HCT116 (cell line): ENCODE results near the gene OGA. TPM values are rescaled to one million over a fixed set of nuclear protein-coding genes. Genes with fewer than 3 reads are reported as not detected.

ENCODE experiments used
- ATAC-seq: fragments of 200-7000 bp; cut with Tn5 transposase; 2 replicates; pipeline ENCODE4 v1.9.1; 2020; ENCODE audit warnings: mild to moderate bottlenecking, moderate library complexity
- BruUV-seq: library from RNA; stranded (reverse); fragments of 400-500 nt; replicated peaks from 2 replicates; lab custom pipeline; 2021; lab: Mats Ljungman, UMichigan
- CTCF ChIA-PET: fragments of 300-600 bp; sonication (Branson Sonifier 250); formaldehyde crosslinking; loops from one replicate; lab custom pipeline; 2021; ENCODE audit warnings: antibody characterized with exemption; lab: Charles Lee
- POLR2A ChIA-PET: fragments of 300-600, 350-600 bp; sonication (Branson Sonifier 250); formaldehyde crosslinking; loops from one replicate; lab custom pipeline; 2021; ENCODE audit warnings: antibody characterized with exemption; lab: Charles Lee
- RAD21 ChIA-PET, 2 experiments: fragments of 300-600 bp; sonication (Branson Sonifier 250); formaldehyde crosslinking; loops; one replicate each; lab custom pipeline; 2023; ENCODE audit warnings: low total read pairs in 2 of 2; ENCODE audit not compliant: uncharacterized antibody in 2 of 2, unreplicated experiment in 2 of 2, low non-redundant PET in 1 of 2; lab: Charles Lee
- DNase-seq: peaks from one replicate; pipeline ENCODE4 v3.0.0-alpha.2; 2010; ENCODE audit warnings: low read depth, low spot score
- H2AFZ ChIP-seq: fragments of 200-600 bp; shearing (Covaris generic), sonication (generic); 2 replicates; pipeline ENCODE4 v1.6.1; 2017; ENCODE audit warnings: low read depth, mixed run types, mixed read lengths, antibody characterized with exemption, low read length; ENCODE audit not compliant: poor library complexity, severe bottlenecking
- H3K27ac ChIP-seq: 2 replicates; pipeline ENCODE4 v1.5.1; 2012; ENCODE audit warnings: low read depth, low read length
- H3K27me3 ChIP-seq: fragments of 200-600 bp; sonication (generic); 2 replicates; pipeline ENCODE4 v1.6.1; 2016; ENCODE audit warnings: mixed run types, low read length, mixed read lengths; ENCODE audit not compliant: insufficient read depth
- H3K36me3 ChIP-seq, 2 experiments: fragments of 200-500 bp in 1 of 2; fragments of 200-600 bp in 1 of 2; sonication (Bioruptor generic) in 1 of 2; sonication (generic) in 1 of 2; 2 replicates each; pipeline versions ENCODE4 v1.5.1 to v1.6.1; 2014 to 2016; ENCODE audit warnings: low read length in 2 of 2, inconsistent platforms in 1 of 2, mixed read lengths in 1 of 2, mixed run types in 1 of 2; ENCODE audit not compliant: insufficient read depth in 2 of 2, control insufficient read depth in 1 of 2
- H3K4me1 ChIP-seq, 2 experiments: fragments of 200-600 bp in 1 of 2; sonication (generic) in 1 of 2; 2 replicates each; pipeline versions ENCODE4 v1.5.1 to v1.6.1; 2012 to 2017; ENCODE audit warnings: low read length in 2 of 2, inconsistent platforms in 1 of 2, mild to moderate bottlenecking in 1 of 2, mixed read lengths in 1 of 2, mixed run types in 1 of 2, moderate library complexity in 1 of 2; ENCODE audit not compliant: insufficient read depth in 2 of 2, control insufficient read depth in 1 of 2
- H3K4me2 ChIP-seq: fragments of 200-600 bp; sonication (generic); 2 replicates; pipeline ENCODE4 v1.6.1; 2017; ENCODE audit warnings: mixed run types, low read length, mixed read lengths
- H3K4me3 ChIP-seq, 2 experiments: fragments of 200-600 bp in 1 of 2; sonication (generic) in 1 of 2; replicated peaks in 1 of 2; 2 replicates each; pipeline ENCODE4 v1.5.1; 2011 to 2016; ENCODE audit warnings: low read length in 2 of 2, control low read depth in 1 of 2, low read depth in 1 of 2, mild to moderate bottlenecking in 1 of 2, mixed read lengths in 1 of 2, mixed run types in 1 of 2
- H3K79me2 ChIP-seq: fragments of 200-600 bp; sonication (generic); 2 replicates; pipeline ENCODE4 v1.6.1; 2017; ENCODE audit warnings: mild to moderate bottlenecking, mixed run types, low read length, moderate library complexity, mixed read lengths; ENCODE audit not compliant: insufficient read depth
- H3K9ac ChIP-seq: fragments of 200-600 bp; sonication (generic); 2 replicates; pipeline ENCODE4 v1.6.1; 2016; ENCODE audit warnings: low read length, mixed read lengths
- H3K9me2 ChIP-seq: fragments of 200-600 bp; sonication (generic), shearing (Covaris generic); 2 replicates; pipeline ENCODE4 v1.6.1; 2017; ENCODE audit warnings: mixed run types, mild to moderate bottlenecking, moderate library complexity; ENCODE audit not compliant: insufficient read depth
- H3K9me3 ChIP-seq, 2 experiments: fragments of 200-500 bp in 1 of 2; fragments of 200-600 bp in 1 of 2; sonication (Bioruptor generic) in 1 of 2; sonication (generic) in 1 of 2; 2 replicates each; pipeline ENCODE4 v1.6.1; 2014 to 2017; ENCODE audit warnings: low read length in 2 of 2, mixed read lengths in 2 of 2, inconsistent platforms in 1 of 2, low read depth in 1 of 2, mild to moderate bottlenecking in 1 of 2, mixed run types in 1 of 2, moderate library complexity in 1 of 2; ENCODE audit not compliant: control insufficient read depth in 1 of 2, insufficient read depth in 1 of 2
- H4K20me1 ChIP-seq: fragments of 200-600 bp; sonication (generic), shearing (Covaris generic); 2 replicates; pipeline ENCODE4 v1.6.1; 2017; ENCODE audit warnings: mixed run types, mild to moderate bottlenecking, moderate library complexity; ENCODE audit not compliant: insufficient read depth
- ELF1 ChIP-seq: IDR thresholded peaks from 2 replicates; pipeline ENCODE4 v1.6.1; 2012; ENCODE audit warnings: low read depth, borderline replicate concordance
- EZH2 ChIP-seq: fragments of 200-600 bp; sonication (generic); IDR thresholded peaks from 2 replicates; pipeline ENCODE4 v1.6.1; 2017; ENCODE audit warnings: antibody characterized with exemption, mixed run types
- POLR2AphosphoS5 ChIP-seq: IDR thresholded peaks from 2 replicates; pipeline ENCODE4 v1.6.1; 2011; ENCODE audit warnings: mild to moderate bottlenecking, low read depth, low read length, moderate library complexity
- ZBTB33 ChIP-seq: IDR thresholded peaks from 2 replicates; pipeline ENCODE4 v1.6.1; 2011; ENCODE audit warnings: mild to moderate bottlenecking, low read length, moderate library complexity; ENCODE audit not compliant: insufficient replicate concordance; ENCODE audit errors: extremely low read depth
- intact Hi-C: fragments of 100-400 bp; cut with micrococcal nuclease; formaldehyde crosslinking; loops from 2 replicates; pipeline ENCODE4 v1.10.0; 2022
- total RNA-seq: library from RNA; stranded (reverse); gene quantifications from one replicate; pipeline ENCODE4 v1.2.1, GENCODE V29; 2021; ENCODE audit not compliant: unreplicated experiment
- TF ChIP-seq, protein P1 (sequence below): IDR thresholded peaks from 2 replicates; pipeline ENCODE4 v1.6.1; 2012

OGA gene
- total RNA-seq, 1 experiment from 2014 or later, result 127 TPM

- peaks cover 18 to 43% of the 10 kb centered on the region in 2 experiments for H3K4me1 ChIP-seq
- H3K27me3 ChIP-seq, result no peaks in the 10 kb centered on the region
- no peak for DNase-seq
- POLR2A ChIA-PET, result no interaction called here
- BruUV-seq, result TSS peak; percentile 41
- RAD21 ChIA-PET, result no interaction called here
- intact Hi-C loops, result no loop called here
- H3K9ac ChIP-seq, result peak overlapping the region; percentile 67
- TF ChIP-seq ZBTB33, result no peak
- no peak for TF ChIP-seq ELF1
- TF ChIP-seq, protein P1, sequence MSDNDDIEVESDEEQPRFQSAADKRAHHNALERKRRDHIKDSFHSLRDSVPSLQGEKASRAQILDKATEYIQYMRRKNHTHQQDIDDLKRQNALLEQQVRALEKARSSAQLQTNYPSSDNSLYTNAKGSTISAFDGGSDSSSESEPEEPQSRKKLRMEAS, result no peak
- no peak for TF ChIP-seq EZH2
- TF ChIP-seq POLR2AphosphoS5, result no peak
- no peak for ATAC-seq
- H2AFZ ChIP-seq, result no peak overlapping the region
- peak overlapping the region; percentile 32 to 58 for H3K4me3 ChIP-seq
- H3K27ac ChIP-seq, result peak overlapping the region; percentile 93
- H3K4me2 ChIP-seq, result peak overlapping the region; percentile 95
- no peaks in the 10 kb centered on the region for H4K20me1 ChIP-seq
- no peaks in the 10 kb centered on the region for H3K9me2 ChIP-seq
- no peaks in the 10 kb centered on the region for H3K9me3 ChIP-seq
- H3K36me3 ChIP-seq, result no peaks in the 10 kb centered on the region
- H3K79me2 ChIP-seq, result no peaks in the 10 kb centered on the region
- CTCF ChIA-PET, result no interaction called here
Measured at GRCh38 chr10:101831169-101831811, 13.0 kb upstream of the OGA start.
